ENCODE results near the gene EDC3. TPM values are rescaled to one million over a fixed set of nuclear protein-coding genes. Genes with fewer than 3 reads are reported as not detected.
A peak's percentile ranks its signal among the peaks of the same experiment; 100 is the strongest.

Gene EDC3
- total and polyA plus RNA-seq, 9 of the 15 experiments (the other 6 are each of a cell fraction or from before 2014, with no cell fraction given), result 11.7 to 63.9 (median 32.8) TPM

DNA sequence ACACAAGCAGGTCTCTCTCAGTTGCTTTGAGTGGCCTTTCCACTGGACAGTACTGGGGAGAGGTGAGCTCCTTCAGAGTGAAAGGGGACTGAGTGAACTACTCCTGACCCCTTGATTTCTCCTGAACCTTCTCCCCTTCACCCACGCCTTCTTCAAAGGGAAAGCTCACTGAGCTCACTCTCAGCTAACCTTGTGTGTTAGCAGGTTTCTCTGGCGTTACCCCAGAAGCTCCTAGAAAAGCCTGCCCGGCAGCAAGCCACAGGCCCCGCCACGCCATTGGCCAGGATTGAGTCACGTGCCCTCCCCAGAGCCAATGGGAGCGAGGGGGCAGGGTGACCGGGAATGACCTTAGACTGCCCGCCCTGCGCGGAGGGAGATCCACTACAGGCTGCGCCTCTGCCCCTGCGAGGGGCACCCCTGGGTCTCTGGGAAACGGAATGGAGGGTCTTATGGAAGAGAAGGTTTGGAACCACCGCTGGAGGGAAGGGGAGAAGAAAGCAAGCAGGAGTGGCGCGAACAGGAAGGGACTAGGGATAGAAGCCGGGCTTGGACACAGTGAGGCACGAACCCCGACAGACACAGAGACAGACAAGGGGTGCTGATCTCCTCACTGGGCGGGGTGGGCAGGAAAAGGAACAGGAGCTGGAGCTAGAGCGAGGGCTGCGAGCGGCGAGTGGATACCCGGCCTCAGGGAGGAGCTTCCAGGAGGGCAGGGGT, 97.5 kb downstream of the EDC3 start (continued):
- TF ChIP-seq JUND (IDR thresholded peaks at IDR 0.05; ENCODE audit: borderline replicate concordance, low read depth, low read length), result no peak
- TF ChIP-seq JUND (tag; IDR thresholded peaks at IDR 0.05; ENCODE audit: borderline replicate concordance, low read depth, low read length), result peak; percentile 39; the same call in 1 of the 3 replicates
- no peak for TF ChIP-seq GTF2A2 (tag; IDR thresholded peaks at IDR 0.05)
- TF ChIP-seq HIVEP1 (CRISPR knock-in tag; IDR thresholded peaks at IDR 0.05), result no peak; the same call in 1 of the 2 replicates
- TF ChIP-seq SMC3 (conservative IDR thresholded peaks at IDR 0.05; ENCODE audit: insufficient read depth, low read depth, low read length), result no peak
- TF ChIP-seq, protein P1, sequence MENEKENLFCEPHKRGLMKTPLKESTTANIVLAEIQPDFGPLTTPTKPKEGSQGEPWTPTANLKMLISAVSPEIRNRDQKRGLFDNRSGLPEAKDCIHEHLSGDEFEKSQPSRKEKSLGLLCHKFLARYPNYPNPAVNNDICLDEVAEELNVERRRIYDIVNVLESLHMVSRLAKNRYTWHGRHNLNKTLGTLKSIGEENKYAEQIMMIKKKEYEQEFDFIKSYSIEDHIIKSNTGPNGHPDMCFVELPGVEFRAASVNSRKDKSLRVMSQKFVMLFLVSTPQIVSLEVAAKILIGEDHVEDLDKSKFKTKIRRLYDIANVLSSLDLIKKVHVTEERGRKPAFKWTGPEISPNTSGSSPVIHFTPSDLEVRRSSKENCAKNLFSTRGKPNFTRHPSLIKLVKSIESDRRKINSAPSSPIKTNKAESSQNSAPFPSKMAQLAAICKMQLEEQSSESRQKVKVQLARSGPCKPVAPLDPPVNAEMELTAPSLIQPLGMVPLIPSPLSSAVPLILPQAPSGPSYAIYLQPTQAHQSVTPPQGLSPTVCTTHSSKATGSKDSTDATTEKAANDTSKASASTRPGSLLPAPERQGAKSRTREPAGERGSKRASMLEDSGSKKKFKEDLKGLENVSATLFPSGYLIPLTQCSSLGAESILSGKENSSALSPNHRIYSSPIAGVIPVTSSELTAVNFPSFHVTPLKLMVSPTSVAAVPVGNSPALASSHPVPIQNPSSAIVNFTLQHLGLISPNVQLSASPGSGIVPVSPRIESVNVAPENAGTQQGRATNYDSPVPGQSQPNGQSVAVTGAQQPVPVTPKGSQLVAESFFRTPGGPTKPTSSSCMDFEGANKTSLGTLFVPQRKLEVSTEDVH (IDR thresholded peaks at IDR 0.05; ENCODE audit: low read depth, partially characterized antibody), result peak; percentile 75
- TF ChIP-seq, protein P2, sequence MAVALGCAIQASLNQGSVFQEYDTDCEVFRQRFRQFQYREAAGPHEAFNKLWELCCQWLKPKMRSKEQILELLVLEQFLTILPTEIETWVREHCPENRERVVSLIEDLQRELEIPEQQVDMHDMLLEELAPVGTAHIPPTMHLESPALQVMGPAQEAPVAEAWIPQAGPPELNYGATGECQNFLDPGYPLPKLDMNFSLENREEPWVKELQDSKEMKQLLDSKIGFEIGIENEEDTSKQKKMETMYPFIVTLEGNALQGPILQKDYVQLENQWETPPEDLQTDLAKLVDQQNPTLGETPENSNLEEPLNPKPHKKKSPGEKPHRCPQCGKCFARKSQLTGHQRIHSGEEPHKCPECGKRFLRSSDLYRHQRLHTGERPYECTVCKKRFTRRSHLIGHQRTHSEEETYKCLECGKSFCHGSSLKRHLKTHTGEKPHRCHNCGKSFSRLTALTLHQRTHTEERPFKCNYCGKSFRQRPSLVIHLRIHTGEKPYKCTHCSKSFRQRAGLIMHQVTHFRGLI (CRISPR knock-in tag; IDR thresholded peaks at IDR 0.05), result no peak
- TF ChIP-seq CAMTA2 (CRISPR knock-in tag; conservative IDR thresholded peaks at IDR 0.05), result no peak
- TF ChIP-seq ZFX (CRISPR knock-in tag; IDR thresholded peaks at IDR 0.05), result peak; percentile 64
- no peak for TF ChIP-seq PCBP1 (IDR thresholded peaks at IDR 0.05; ENCODE audit: low read depth, low read length, poor library complexity, severe bottlenecking)
- TF ChIP-seq SMAD1 (IDR thresholded peaks at IDR 0.05; ENCODE audit: low read depth, low read length, partially characterized antibody), result peak; percentile 50
- TF ChIP-seq, protein P3, sequence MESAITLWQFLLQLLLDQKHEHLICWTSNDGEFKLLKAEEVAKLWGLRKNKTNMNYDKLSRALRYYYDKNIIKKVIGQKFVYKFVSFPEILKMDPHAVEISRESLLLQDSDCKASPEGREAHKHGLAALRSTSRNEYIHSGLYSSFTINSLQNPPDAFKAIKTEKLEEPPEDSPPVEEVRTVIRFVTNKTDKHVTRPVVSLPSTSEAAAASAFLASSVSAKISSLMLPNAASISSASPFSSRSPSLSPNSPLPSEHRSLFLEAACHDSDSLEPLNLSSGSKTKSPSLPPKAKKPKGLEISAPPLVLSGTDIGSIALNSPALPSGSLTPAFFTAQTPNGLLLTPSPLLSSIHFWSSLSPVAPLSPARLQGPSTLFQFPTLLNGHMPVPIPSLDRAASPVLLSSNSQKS (CRISPR knock-in tag; IDR thresholded peaks at IDR 0.05), result no peak
- TF ChIP-seq NFXL1 (CRISPR knock-in tag; IDR thresholded peaks at IDR 0.05), result no peak
- TF ChIP-seq, protein P4, sequence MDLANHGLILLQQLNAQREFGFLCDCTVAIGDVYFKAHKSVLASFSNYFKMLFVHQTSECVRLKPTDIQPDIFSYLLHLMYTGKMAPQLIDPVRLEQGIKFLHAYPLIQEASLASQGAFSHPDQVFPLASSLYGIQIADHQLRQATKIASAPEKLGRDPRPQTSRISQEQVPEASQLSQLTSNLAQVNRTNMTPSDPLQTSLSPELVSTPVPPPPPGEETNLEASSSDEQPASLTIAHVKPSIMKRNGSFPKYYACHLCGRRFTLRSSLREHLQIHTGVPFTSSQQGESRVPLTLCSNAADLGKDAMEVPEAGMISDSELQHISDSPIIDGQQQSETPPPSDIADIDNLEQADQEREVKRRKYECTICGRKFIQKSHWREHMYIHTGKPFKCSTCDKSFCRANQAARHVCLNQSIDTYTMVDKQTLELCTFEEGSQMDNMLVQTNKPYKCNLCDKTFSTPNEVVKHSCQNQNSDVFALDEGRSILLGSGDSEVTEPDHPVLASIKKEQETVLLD (IDR thresholded peaks at IDR 0.05), result peak; percentile 61; the same call in 1 of the 2 replicates
- no peak for TF ChIP-seq NFIX (CRISPR knock-in tag; IDR thresholded peaks at IDR 0.05; ENCODE audit: low read depth)
- no peak for TF ChIP-seq ZNF584 (CRISPR knock-in tag; IDR thresholded peaks at IDR 0.05; ENCODE audit: low read depth)
- peak; percentile 74 for TF ChIP-seq NFIC (IDR thresholded peaks at IDR 0.05)
- no peak for TF ChIP-seq CEBPB (tag; IDR thresholded peaks at IDR 0.05)
- no peak for TF ChIP-seq HMGN3 (IDR thresholded peaks at IDR 0.05; ENCODE audit: borderline replicate concordance, extremely low read depth, insufficient read length, low read depth, low read length)
- no peak for TF ChIP-seq POLR3G (IDR thresholded peaks at IDR 0.05; ENCODE audit: extremely low read depth, insufficient read length, insufficient replicate concordance)
- TF ChIP-seq ZBTB1 (CRISPR knock-in tag; IDR thresholded peaks at IDR 0.05; ENCODE audit: borderline replicate concordance, low read depth), result no peak

All from K562 (cell line).